Neural cell (in vitro differentiated cells): Measurements from ENCODE around the gene FAM53A. TPM values are rescaled to one million over a fixed set of nuclear protein-coding genes. Genes with fewer than 3 reads are reported as not detected.

Experiments
- H2AFZ ChIP-seq: fragments of 200-600, 300-800 bp; sonication (generic), shearing (Covaris generic); 2 replicates; pipeline ENCODE4 v1.6.0; 2014; ENCODE audit warnings: low read depth, mild to moderate bottlenecking, antibody characterized with exemption, low read length, moderate library complexity
- H3F3A ChIP-seq: fragments of 200-600 bp; shearing (Covaris generic); 2 replicates; pipeline ENCODE4 v1.6.1; 2016; ENCODE audit warnings: mild to moderate bottlenecking, moderate library complexity, mixed read lengths, antibody characterized with exemption, low read length; ENCODE audit not compliant: insufficient read depth, poor library complexity, severe bottlenecking
- H3K27ac ChIP-seq: fragments of 200-600, 300-800 bp; sonication (generic), shearing (Covaris generic); 2 replicates; pipeline ENCODE4 v1.5.1; 2014; ENCODE audit warnings: mild to moderate bottlenecking, low read length, moderate library complexity
- H3K27me3 ChIP-seq: fragments of 300-800, 200-600 bp; sonication (generic), shearing (Covaris generic); 2 replicates; pipeline ENCODE4 v1.6.0; 2014; ENCODE audit warnings: mild to moderate bottlenecking, low read depth, low read length, moderate library complexity; ENCODE audit not compliant: insufficient read depth
- H3K36me3 ChIP-seq: fragments of 300-800, 200-600 bp; sonication (generic), shearing (Covaris generic); 2 replicates; pipeline ENCODE4 v1.5.1; 2014; ENCODE audit warnings: mild to moderate bottlenecking, antibody characterized with exemption, low read length, moderate library complexity; ENCODE audit not compliant: insufficient read depth
- H3K4me2 ChIP-seq: fragments of 300-800, 200-600 bp; sonication (generic), shearing (Covaris generic); 2 replicates; pipeline ENCODE4 v1.6.0; 2014; ENCODE audit warnings: mild to moderate bottlenecking, low read length
- H3K4me3 ChIP-seq: fragments of 300-800, 200-600 bp; sonication (generic), shearing (Covaris generic); 2 replicates; pipeline ENCODE4 v1.5.1; 2014; ENCODE audit warnings: mild to moderate bottlenecking, low read length, moderate library complexity
- H3K79me2 ChIP-seq: fragments of 200-600 bp; shearing (Covaris generic); replicated peaks from 2 replicates; pipeline ENCODE4 v1.6.0; 2014; ENCODE audit warnings: mild to moderate bottlenecking, low read length, moderate library complexity; ENCODE audit not compliant: insufficient read depth
- H3K9ac ChIP-seq: fragments of 300-800, 200-600 bp; sonication (generic), shearing (Covaris generic); 2 replicates; pipeline ENCODE4 v1.6.1; 2016; ENCODE audit warnings: mild to moderate bottlenecking, low read length, mixed read lengths
- H3K9me2 ChIP-seq: fragments of 200-600 bp; shearing (Covaris generic); 2 replicates; pipeline ENCODE4 v1.6.1; 2016; ENCODE audit warnings: mild to moderate bottlenecking, low read length, mixed read lengths; ENCODE audit not compliant: insufficient read depth
- H3K9me3 ChIP-seq: fragments of 200-600, 300-800 bp; sonication (generic), shearing (Covaris generic); 2 replicates; pipeline ENCODE4 v1.6.1; 2016; ENCODE audit warnings: mild to moderate bottlenecking, mixed run types, low read length, moderate library complexity, mixed read lengths
- H4K20me1 ChIP-seq: fragments of 200-600 bp; shearing (Covaris generic); 2 replicates; pipeline ENCODE4 v1.6.1; 2016; ENCODE audit warnings: mild to moderate bottlenecking, mixed run types; ENCODE audit not compliant: insufficient read depth
- CTCF ChIP-seq: fragments of 450-650 bp; IDR thresholded peaks from 2 replicates; pipeline ENCODE4 v1.5.1; 2014; ENCODE audit warnings: antibody characterized with exemption, mild to moderate bottlenecking, moderate library complexity; ENCODE audit not compliant: poor library complexity, severe bottlenecking
- EP300 ChIP-seq: fragments of 450-650 bp; conservative IDR thresholded peaks from 2 replicates; pipeline ENCODE4 v1.6.1; 2014; ENCODE audit warnings: antibody characterized with exemption, mild to moderate bottlenecking, moderate library complexity; ENCODE audit not compliant: poor library complexity, severe bottlenecking
- EZH2 ChIP-seq: fragments of 200-600, 300-800 bp; shearing (Covaris generic), sonication (generic); IDR thresholded peaks from 2 replicates; pipeline ENCODE4 v1.6.1; 2014; ENCODE audit warnings: antibody characterized with exemption, low read length, borderline replicate concordance, mild to moderate bottlenecking; ENCODE audit not compliant: insufficient read depth, poor library complexity, severe bottlenecking
- MXI1 ChIP-seq: fragments of 450-650 bp; conservative IDR thresholded peaks from 2 replicates; pipeline ENCODE4 v1.6.1; 2014; ENCODE audit warnings: antibody characterized with exemption, mild to moderate bottlenecking; ENCODE audit not compliant: poor library complexity, severe bottlenecking
- POLR2AphosphoS5 ChIP-seq: IDR thresholded peaks from 2 replicates; pipeline ENCODE4 v1.6.1; 2012
- RAD21 ChIP-seq: fragments of 450-650 bp; conservative IDR thresholded peaks from 2 replicates; pipeline ENCODE4 v1.6.1; 2014; ENCODE audit warnings: antibody characterized with exemption, mild to moderate bottlenecking, moderate library complexity
- REST ChIP-seq: IDR thresholded peaks from 2 replicates; pipeline ENCODE4 v1.6.1; 2012; ENCODE audit warnings: borderline replicate concordance
- SMC3 ChIP-seq: fragments of 450-650 bp; conservative IDR thresholded peaks from 2 replicates; pipeline ENCODE4 v1.6.1; 2014; ENCODE audit warnings: antibody characterized with exemption, mild to moderate bottlenecking, moderate library complexity; ENCODE audit not compliant: poor library complexity
- TAF1 ChIP-seq: IDR thresholded peaks from 2 replicates; pipeline ENCODE4 v1.6.1; 2012; ENCODE audit warnings: low read depth
- polyA plus RNA-seq: library from polyadenylated mRNA; depleted of rRNA; stranded (reverse); fragments of >200 nt; gene quantifications from 2 replicates; pipeline ENCODE4 v1.2.3, GENCODE V29; 2014

Gene FAM53A
- polyA plus RNA-seq, 1 donor from 2014 or later: not detected

- H3K79me2 ChIP-seq: peaks cover 20% of the 10 kb centered on the region
- no peak overlapping the region for H3K27ac ChIP-seq
- H3K36me3 ChIP-seq: no peaks in the 10 kb centered on the region
- H3K9me3 ChIP-seq: no peaks in the 10 kb centered on the region
- no peak overlapping the region for H2AFZ ChIP-seq
- TF ChIP-seq SMC3 (no peak), MXI1 (no peak), EZH2 (no peak), CTCF (no peak), REST (no peak), RAD21 (no peak), EP300 (no peak), TAF1 (no peak), POLR2AphosphoS5 (no peak)
- H3K4me3 ChIP-seq: no peak overlapping the region
- H3K9ac ChIP-seq: no peak overlapping the region
- no peaks in the 10 kb centered on the region for H3F3A ChIP-seq
- H4K20me1 ChIP-seq: no peaks in the 10 kb centered on the region
- H3K27me3 ChIP-seq: no peaks in the 10 kb centered on the region
- no peak overlapping the region for H3K4me2 ChIP-seq
- no peaks in the 10 kb centered on the region for H3K9me2 ChIP-seq
These were observed 39.2 kb upstream of the FAM53A start for GRCh38 chr4:1723131-1723801.

GRCh38 chr4:1722551-1723118 lies 38.5 kb upstream of the FAM53A start:
- no peak overlapping the region for H3K4me3 ChIP-seq
- H3K9me3 ChIP-seq: no peaks in the 10 kb centered on the region
- no peak overlapping the region for H3K27ac ChIP-seq
- H3K4me2 ChIP-seq: no peak overlapping the region
- TF ChIP-seq MXI1 (no peak), EP300 (no peak), EZH2 (no peak), REST (no peak), SMC3 (no peak), CTCF (no peak), TAF1 (no peak), POLR2AphosphoS5 (no peak)
- no peaks in the 10 kb centered on the region for H3K9me2 ChIP-seq
- H3K79me2 ChIP-seq: peaks cover 20% of the 10 kb centered on the region
- H3F3A ChIP-seq: no peaks in the 10 kb centered on the region
- H2AFZ ChIP-seq: no peak overlapping the region
- no peaks in the 10 kb centered on the region for H4K20me1 ChIP-seq
- no peaks in the 10 kb centered on the region for H3K27me3 ChIP-seq
- no peak overlapping the region for H3K9ac ChIP-seq
- no peaks in the 10 kb centered on the region for H3K36me3 ChIP-seq
